ENCODE results near the gene ITGA2B. TPM values are rescaled to one million over a fixed set of nuclear protein-coding genes. Genes with fewer than 3 reads are reported as not detected.
A peak's percentile ranks its signal among the peaks of the same experiment; 100 is the strongest.
"Not testable (repeated sequence)": the region's sequence is repeated elsewhere in the genome, so short reads cannot be mapped to it uniquely, and the experiment has no call there.

The ITGA2B gene
- total and polyA plus RNA-seq, 8 donors = 0.09 to 0.61 (median 0.48) TPM

DNA sequence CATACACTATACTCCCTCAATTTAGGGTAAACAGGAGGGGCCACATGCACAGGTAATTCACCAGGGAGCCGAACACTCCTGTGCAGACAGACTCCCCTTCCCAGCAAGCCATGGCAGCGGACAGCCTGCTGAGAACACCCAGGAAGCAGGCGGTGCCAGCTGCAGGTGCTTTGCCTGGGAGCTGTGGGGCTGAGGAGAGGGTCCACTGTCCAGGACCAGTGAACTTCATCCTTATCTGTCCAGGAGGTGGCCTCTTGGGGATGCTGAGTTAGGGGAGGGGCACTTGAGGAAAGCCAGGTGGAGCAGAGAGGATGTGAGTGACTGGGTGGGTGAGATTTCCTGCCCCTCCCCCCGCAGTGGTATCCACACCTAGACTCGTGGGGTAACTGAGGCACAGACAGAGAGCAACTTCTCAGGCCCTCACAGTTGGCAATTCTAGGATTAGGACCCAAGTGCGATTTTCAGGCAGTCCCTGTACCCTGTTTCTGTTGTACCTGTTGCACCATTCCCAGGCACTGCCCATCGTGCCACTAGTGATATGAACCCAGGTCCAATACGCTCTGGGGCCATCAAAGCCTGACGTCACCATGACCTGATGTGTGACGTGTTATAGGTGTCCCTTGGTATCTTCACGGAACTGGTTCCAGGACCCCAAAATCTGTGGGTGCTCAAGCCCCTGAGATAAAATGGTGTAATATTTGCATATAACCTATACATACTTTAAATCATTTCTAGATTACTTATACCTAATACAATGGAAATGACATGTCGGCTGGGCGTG lies 43.2 kb downstream of the ITGA2B start:
- FAIRE-seq (no peak), DNase-seq (peak in 2 of 6 donors; percentile 27 to 63), ATAC-seq (no peak)
- H3K4me3 ChIP-seq = peak overlapping the region in 3 of 4 donors; percentile 77 to 90 (median 90)
- peak overlapping the region in 2 of 4 donors; percentile 84 to 87 for H3K27ac ChIP-seq
- TF ChIP-seq, protein P1, sequence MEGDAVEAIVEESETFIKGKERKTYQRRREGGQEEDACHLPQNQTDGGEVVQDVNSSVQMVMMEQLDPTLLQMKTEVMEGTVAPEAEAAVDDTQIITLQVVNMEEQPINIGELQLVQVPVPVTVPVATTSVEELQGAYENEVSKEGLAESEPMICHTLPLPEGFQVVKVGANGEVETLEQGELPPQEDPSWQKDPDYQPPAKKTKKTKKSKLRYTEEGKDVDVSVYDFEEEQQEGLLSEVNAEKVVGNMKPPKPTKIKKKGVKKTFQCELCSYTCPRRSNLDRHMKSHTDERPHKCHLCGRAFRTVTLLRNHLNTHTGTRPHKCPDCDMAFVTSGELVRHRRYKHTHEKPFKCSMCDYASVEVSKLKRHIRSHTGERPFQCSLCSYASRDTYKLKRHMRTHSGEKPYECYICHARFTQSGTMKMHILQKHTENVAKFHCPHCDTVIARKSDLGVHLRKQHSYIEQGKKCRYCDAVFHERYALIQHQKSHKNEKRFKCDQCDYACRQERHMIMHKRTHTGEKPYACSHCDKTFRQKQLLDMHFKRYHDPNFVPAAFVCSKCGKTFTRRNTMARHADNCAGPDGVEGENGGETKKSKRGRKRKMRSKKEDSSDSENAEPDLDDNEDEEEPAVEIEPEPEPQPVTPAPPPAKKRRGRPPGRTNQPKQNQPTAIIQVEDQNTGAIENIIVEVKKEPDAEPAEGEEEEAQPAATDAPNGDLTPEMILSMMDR (IDR thresholded peaks at IDR 0.05) = no peak
- no peaks in the 10 kb centered on the region for H3K27me3 ChIP-seq
- intact Hi-C loops (cut with DNase I) = loop anchor here in 1 of 3 donors (5.0 kb wide), 1 partner anchor 134 kb away; no protein-coding TSS in a partner anchor
- peaks cover 0 to 6% (median 4%) of the 10 kb centered on the region in 3 donors for H3K36me3 ChIP-seq
- no peaks in the 10 kb centered on the region for H3K9me3 ChIP-seq
- H3K4me1 ChIP-seq = peaks cover 0 to 9% (median 0%) of the 10 kb centered on the region in 3 donors
- WGBS, 2 donors = 59 to 63% methylated on average over 13 of the region's 13 CpGs

DNA sequence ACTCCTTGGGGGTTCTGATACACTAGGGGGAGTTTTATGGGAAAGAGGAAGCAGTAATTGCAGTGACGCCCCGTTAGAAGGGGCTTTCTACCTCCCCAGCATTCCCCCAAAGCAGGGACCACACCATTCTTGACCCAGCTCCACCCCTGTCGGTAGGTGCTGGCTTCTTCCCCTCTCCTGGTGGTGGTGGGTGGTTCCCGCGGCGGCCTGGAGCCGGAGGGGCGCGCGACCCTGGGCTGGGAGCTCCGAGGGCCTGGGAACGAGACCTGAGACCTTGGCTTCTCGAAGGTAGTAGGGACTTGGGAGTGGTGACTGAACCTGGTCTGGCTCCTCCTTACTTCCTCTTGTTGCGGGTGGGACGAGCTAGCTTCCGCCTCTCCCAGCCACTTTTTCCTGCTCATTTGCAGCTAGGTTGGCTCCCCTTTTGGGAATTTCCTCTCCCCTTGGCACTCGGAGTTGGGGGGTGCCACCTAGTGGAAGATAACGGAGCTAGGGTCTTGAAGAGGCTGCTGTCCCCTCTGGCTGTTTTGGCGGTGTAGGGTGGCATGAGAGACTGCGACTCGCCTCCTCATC lies 43.9 kb downstream of the ITGA2B start:
- ATAC-seq = peak; percentile 25 to 57 (median 46)
- DNase-seq = peak in 5 of 6 donors; percentile 45 to 61 (median 51)
- Histone ChIP-seq H3K27me3 (no peaks in the 10 kb centered on the region), H3K4me3 (peak overlapping the region; percentile 77 to 90 (median 86)), H3K4me1 (peaks cover 0 to 9% (median 0%) of the 10 kb centered on the region in 3 donors), H3K27ac (peak overlapping the region; percentile 64 to 87 (median 81)), H3K9me3 (no peaks in the 10 kb centered on the region), H3K36me3 (no peaks in the 10 kb centered on the region)
- TF ChIP-seq, protein P1 (IDR thresholded peaks at IDR 0.05) = peak in 2 of 4 donors; percentile 7 to 18
- WGBS, 2 donors = 0 to 1% methylated on average over 21 of the region's 21 CpGs
- intact Hi-C loops (cut with DNase I) = loop anchor here in 1 of 3 donors (5.0 kb wide), 1 partner anchor 133 kb away; no protein-coding TSS in a partner anchor
- no peak for FAIRE-seq

DNA sequence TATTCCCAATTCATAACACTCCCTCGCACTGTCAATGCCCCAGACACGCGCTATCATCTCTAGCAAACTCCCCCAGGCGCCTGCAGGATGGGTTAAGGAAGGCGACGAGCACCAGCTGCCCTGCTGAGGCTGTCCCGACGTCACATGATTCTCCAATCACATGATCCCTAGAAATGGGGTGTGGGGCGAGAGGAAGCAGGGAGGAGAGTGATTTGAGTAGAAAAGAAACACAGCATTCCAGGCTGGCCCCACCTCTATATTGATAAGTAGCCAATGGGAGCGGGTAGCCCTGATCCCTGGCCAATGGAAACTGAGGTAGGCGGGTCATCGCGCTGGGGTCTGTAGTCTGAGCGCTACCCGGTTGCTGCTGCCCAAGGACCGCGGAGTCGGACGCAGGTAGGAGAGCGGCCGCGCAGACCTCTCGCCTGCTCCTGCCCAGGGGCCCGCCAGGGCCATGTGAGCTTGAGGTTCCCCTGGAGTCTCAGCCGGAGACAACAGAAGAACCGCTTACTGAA lies 44.5 kb downstream of the ITGA2B start, which contains the start of gene GRN:
Gene GRN, plus strand, starts transcription at position 364 of the 515 bp plus-strand sequence. CDS start 3,863 bp downstream, outside the sequence.
- WGBS, 2 donors = 1% methylated on average over 26 of the region's 26 CpGs
- intact Hi-C loops (cut with DNase I) = loop anchor here in 1 of 3 donors (5.0 kb wide), 1 partner anchor 133 kb away; no protein-coding TSS in a partner anchor
- H3K4me3 ChIP-seq = peak within 1 kb of the TSS; percentile 77 to 90 (median 86)
- H3K36me3 ChIP-seq = no peaks in the 10 kb centered on the region
- H3K9me3 ChIP-seq = no peaks in the 10 kb centered on the region
- H3K27me3 ChIP-seq = no peaks in the 10 kb centered on the region
- TF ChIP-seq, protein P1 (IDR thresholded peaks at IDR 0.05) = no peak
- ATAC-seq = peak; percentile 97 to 99 (median 98)
- DNase-seq = peak; percentile 87 to 96 (median 96)
- H3K27ac ChIP-seq = peak within 1 kb of the TSS; percentile 64 to 87 (median 81)
- peaks cover 0 to 9% (median 0%) of the 10 kb centered on the region in 3 donors for H3K4me1 ChIP-seq
- FAIRE-seq = peak; percentile 94

DNA sequence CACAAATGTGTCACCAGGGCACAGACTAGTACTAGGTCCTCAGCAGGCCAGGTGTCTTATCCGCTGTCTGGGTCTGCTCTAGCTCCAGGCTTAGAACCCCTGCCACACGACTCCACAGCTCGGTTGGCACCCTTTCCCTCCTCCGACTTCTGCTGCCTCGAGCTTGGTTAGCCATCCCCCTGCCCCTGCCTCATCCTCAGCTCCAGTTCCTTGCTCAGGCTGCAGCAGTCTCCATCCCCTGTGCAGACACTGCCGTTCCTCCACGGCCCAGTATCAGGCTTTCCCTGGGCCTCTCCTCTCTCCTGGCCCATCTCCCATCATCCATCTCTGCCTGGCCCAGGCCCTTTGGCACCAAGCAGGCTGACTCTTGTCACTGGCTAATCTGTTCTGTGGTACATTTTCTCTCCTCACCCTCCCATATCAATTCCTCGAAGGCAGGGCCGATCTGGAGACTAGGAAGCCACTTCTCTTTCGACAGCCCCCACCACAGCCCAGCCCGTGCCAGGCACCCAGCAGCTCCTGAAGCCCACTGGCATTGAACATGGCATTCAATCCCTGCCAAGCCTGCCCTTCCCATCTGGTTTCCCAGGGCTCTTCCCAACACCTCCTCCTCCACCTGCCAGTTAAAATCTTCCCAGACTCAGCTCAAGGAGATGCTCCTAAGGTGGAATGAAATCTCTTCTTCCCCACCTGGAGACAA lies 45.8 kb downstream of the ITGA2B start:
- Histone ChIP-seq H3K9me3 (no peaks in the 10 kb centered on the region), H3K27me3 (no peaks in the 10 kb centered on the region), H3K4me1 (peaks cover 0 to 9% (median 0%) of the 10 kb centered on the region in 3 donors), H3K27ac (no peak overlapping the region), H3K4me3 (no peak overlapping the region), H3K36me3 (no peaks in the 10 kb centered on the region)
- DNase-seq (peak in 2 of 6 donors; percentile 26 to 51), ATAC-seq (no peak), FAIRE-seq (no peak)
- TF ChIP-seq, protein P1 (IDR thresholded peaks at IDR 0.05) = no peak
- intact Hi-C loops (cut with DNase I) = no loop called here
- WGBS, 2 donors = 57 to 67% methylated on average over 11 of the region's 11 CpGs

DNA sequence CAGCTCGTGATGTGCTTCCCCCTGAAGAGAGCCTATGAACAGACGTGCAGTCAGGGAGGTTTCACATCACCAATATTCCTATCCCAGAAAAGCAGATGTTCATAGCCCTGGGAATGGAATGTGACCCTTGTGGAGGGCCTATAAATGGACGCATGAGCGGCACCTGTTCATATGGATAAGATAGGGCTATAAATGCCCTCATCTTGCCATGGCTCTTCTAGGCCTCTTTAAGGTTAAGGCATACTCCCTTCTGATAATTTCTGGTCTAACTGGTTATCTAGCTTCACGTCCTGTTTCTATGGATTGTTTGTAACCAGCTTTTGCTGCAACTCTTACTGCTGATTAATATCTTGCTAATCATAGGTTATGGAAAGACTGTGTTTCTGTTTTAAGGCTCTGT lies 48.9 kb downstream of the ITGA2B start:
- not testable (repeated sequence) for FAIRE-seq

More for the DNA sequence above, 48.9 kb downstream of the ITGA2B start:
- 65 to 68% methylated on average over 5 of the region's 5 CpGs for WGBS, 2 donors
- ATAC-seq; H3K9me3 ChIP-seq; H3K27ac ChIP-seq; DNase-seq; H3K4me1 ChIP-seq; intact Hi-C loops (cut with DNase I); H3K36me3 ChIP-seq; H3K27me3 ChIP-seq; H3K4me3 ChIP-seq: not testable (repeated sequence)

Measured in pancreas (tissue), 10 donors.